Right lobe of liver (tissue), 4 donors: ENCODE measurements around the gene SMYD4.

Source experiments
- CTCF ChIP-seq, 4 donors: fragments of 200-600 bp in 3 of 4; fragments of 450-650 bp in 1 of 4; IDR thresholded peaks; one replicate each; pipeline versions ENCODE4 v1.5.1 to v1.8.0; 2016 to 2022; ENCODE audit warnings: antibody characterized with exemption in 4 of 4, mild to moderate bottlenecking in 2 of 4
- POLR2A ChIP-seq: fragments of 450-650 bp; IDR thresholded peaks from one replicate; pipeline ENCODE4 v1.6.1; 2017; ENCODE audit warnings: antibody characterized with exemption, mild to moderate bottlenecking
- donor health status: DM: no; HTN: no; CAD: no.
- donor health status: DM: no; HTN: no; CAD: no.
- donor health status: DM: no; HTN: yes; CAD: no.

- TF ChIP-seq CTCF (IDR thresholded peaks at IDR 0.05): no peak
- TF ChIP-seq POLR2A: no peak
These were observed 59.8 kb downstream of the SMYD4 start for GRCh38 chr17:1769822-1770477.
